H1 (cell line): ENCODE results near the gene LRP1. TPM values are rescaled to one million over a fixed set of nuclear protein-coding genes. Genes with fewer than 3 reads are reported as not detected.

Source experiments
- CTCF ChIA-PET: fragments of 300-600 bp; sonication (Branson Sonifier 250); formaldehyde crosslinking; loops from one replicate; lab custom pipeline; 2021; ENCODE audit not compliant: partially characterized antibody; lab: Charles Lee
- POLR2A ChIA-PET: fragments of 300-600 bp; sonication (Branson Sonifier 250); formaldehyde crosslinking; loops from one replicate; lab custom pipeline; 2021; ENCODE audit warnings: inconsistent platforms; ENCODE audit not compliant: partially characterized antibody; lab: Charles Lee
- DNase-seq, 2 experiments: peaks; one replicate each; pipeline versions ENCODE4 v3.0.0 to v3.0.0-alpha.2; 2010 to 2022; ENCODE audit warnings: low spot score in 2 of 2, low read depth in 1 of 2, mixed read lengths in 1 of 2
- FAIRE-seq: peaks from 2 replicates; lab custom pipeline; 2011; peaks lifted over from hg19 to GRCh38; lab: Jason Lieb, UNC
- H2AFZ ChIP-seq: 2 replicates; pipeline ENCODE4 v1.8.1; 2012; ENCODE audit warnings: low read length, inconsistent platforms
- H2AK5ac ChIP-seq: 2 replicates; pipeline ENCODE4 v1.6.1; 2013; ENCODE audit warnings: low read depth, low read length
- H2BK120ac ChIP-seq: replicated peaks from 2 replicates; pipeline ENCODE3; 2013; ENCODE audit warnings: low read depth, low read length, inconsistent platforms
- H2BK12ac ChIP-seq: 2 replicates; pipeline ENCODE4 v1.6.1; 2013; ENCODE audit warnings: low read depth, low read length
- H2BK15ac ChIP-seq: 2 replicates; pipeline ENCODE4 v1.6.1; 2013; ENCODE audit warnings: low read length
- H2BK20ac ChIP-seq: 2 replicates; pipeline ENCODE4 v1.6.1; 2013; ENCODE audit warnings: low read length
- H2BK5ac ChIP-seq: 2 replicates; pipeline ENCODE4 v1.6.1; 2013; ENCODE audit warnings: low read depth, low read length
- H3K14ac ChIP-seq: 2 replicates; pipeline ENCODE4 v1.6.1; 2013; ENCODE audit warnings: inconsistent platforms; ENCODE audit not compliant: insufficient read length
- H3K18ac ChIP-seq: 2 replicates; pipeline ENCODE4 v1.6.1; 2013; ENCODE audit warnings: low read length; ENCODE audit errors: extremely low read depth
- H3K23ac ChIP-seq: 2 replicates; pipeline ENCODE4 v1.6.1; 2013; ENCODE audit warnings: inconsistent platforms; ENCODE audit not compliant: insufficient read length
- H3K23me2 ChIP-seq: 2 replicates; pipeline ENCODE4 v1.6.1; 2013; ENCODE audit warnings: low read depth, low read length
- H3K27ac ChIP-seq: 2 replicates; pipeline ENCODE4 v1.6.1; 2011; ENCODE audit warnings: low read depth, low read length, inconsistent platforms
- H3K27me3 ChIP-seq, 4 experiments: replicated peaks in 1 of 4; 1 replicate in 1 of 4; 2 replicates in 3 of 4; pipeline versions ENCODE4 v1.6.1 to v1.8.1; 2011 to 2013; ENCODE audit warnings: low read length in 3 of 4, mild to moderate bottlenecking in 3 of 4, inconsistent platforms in 2 of 4, mixed read lengths in 2 of 4, moderate library complexity in 1 of 4; ENCODE audit not compliant: control insufficient read depth in 3 of 4, insufficient read depth in 3 of 4; ENCODE audit errors: extremely low read depth in 1 of 4
- H3K36me3 ChIP-seq, 4 experiments: 2 replicates each; pipeline versions ENCODE4 v1.6.1 to v1.8.1; 2011 to 2013; ENCODE audit warnings: mild to moderate bottlenecking in 4 of 4, low read length in 3 of 4, moderate library complexity in 2 of 4, control low read depth in 1 of 4, inconsistent platforms in 1 of 4; ENCODE audit not compliant: insufficient read depth in 4 of 4, control insufficient read depth in 2 of 4
- H3K4ac ChIP-seq: replicated peaks from 2 replicates; pipeline ENCODE3; 2013; ENCODE audit warnings: low read length, low read depth, mixed read lengths, inconsistent platforms; ENCODE audit not compliant: insufficient read length
- H3K4me1 ChIP-seq, 4 experiments: replicated peaks in 1 of 4; 1 replicate in 1 of 4; 2 replicates in 3 of 4; pipeline versions ENCODE4 v1.6.1 to v1.8.1; 2011 to 2013; ENCODE audit warnings: low read length in 3 of 4, inconsistent platforms in 2 of 4, mixed read lengths in 1 of 4; ENCODE audit not compliant: insufficient read depth in 4 of 4, control insufficient read depth in 3 of 4
- H3K4me2 ChIP-seq, 2 experiments: 2 replicates each; pipeline versions ENCODE4 v1.6.1 to v1.8.1; 2011 to 2013; ENCODE audit warnings: low read depth in 2 of 2, low read length in 2 of 2, control low read depth in 1 of 2, inconsistent platforms in 1 of 2, mild to moderate bottlenecking in 1 of 2; ENCODE audit not compliant: insufficient read depth in 1 of 2
- H3K4me3 ChIP-seq, 4 experiments: fragments of 200-600, 300-600 bp in 1 of 4; sonication (generic), shearing (Covaris generic), sonication (Bioruptor Twin) in 1 of 4; 2 replicates each; pipeline versions ENCODE4 v1.5.1 to v1.8.1; 2011 to 2016; ENCODE audit warnings: low read length in 4 of 4, low read depth in 3 of 4, control low read depth in 2 of 4, inconsistent platforms in 2 of 4, mild to moderate bottlenecking in 2 of 4, mixed read lengths in 1 of 4, moderate library complexity in 1 of 4; ENCODE audit not compliant: insufficient read depth in 2 of 4; ENCODE audit errors: extremely low read depth in 1 of 4
- H3K56ac ChIP-seq: replicated peaks from 2 replicates; pipeline ENCODE3; 2013; ENCODE audit warnings: low read depth, mild to moderate bottlenecking, mixed read lengths, low read length, inconsistent platforms; ENCODE audit not compliant: insufficient read length
- H3K79me1 ChIP-seq: 2 replicates; pipeline ENCODE4 v1.6.1; 2013; ENCODE audit warnings: low read depth, low read length, control low read depth
- H3K79me2 ChIP-seq, 2 experiments: 2 replicates each; pipeline versions ENCODE4 v1.6.1 to v1.8.1; 2012 to 2013; ENCODE audit warnings: low read length in 2 of 2, mild to moderate bottlenecking in 2 of 2, inconsistent platforms in 1 of 2; ENCODE audit not compliant: insufficient read depth in 2 of 2, control insufficient read depth in 1 of 2
- H3K9ac ChIP-seq, 4 experiments: replicated peaks in 1 of 4; 1 replicate in 1 of 4; 2 replicates in 3 of 4; pipeline versions ENCODE4 v1.6.1 to v1.8.1; 2011 to 2013; ENCODE audit warnings: low read depth in 3 of 4, low read length in 3 of 4, control low read depth in 2 of 4, mild to moderate bottlenecking in 2 of 4, moderate library complexity in 2 of 4, inconsistent platforms in 1 of 4; ENCODE audit errors: extremely low read depth in 1 of 4
- H3K9me3 ChIP-seq, 2 experiments: 2 replicates each; pipeline versions ENCODE4 v1.6.1 to v1.8.1; 2012 to 2013; ENCODE audit warnings: mild to moderate bottlenecking in 2 of 2, moderate library complexity in 2 of 2, control low read depth in 1 of 2, inconsistent platforms in 1 of 2, low read depth in 1 of 2, low read length in 1 of 2, mixed read lengths in 1 of 2; ENCODE audit not compliant: insufficient read depth in 2 of 2
- H4K20me1 ChIP-seq, 2 experiments: replicated peaks in 1 of 2; 2 replicates each; pipeline versions ENCODE3 to v1.8.1; 2011 to 2013; ENCODE audit warnings: inconsistent platforms in 2 of 2, low read length in 2 of 2, mild to moderate bottlenecking in 1 of 2; ENCODE audit not compliant: insufficient read depth in 2 of 2, control insufficient read depth in 1 of 2
- H4K5ac ChIP-seq: 2 replicates; pipeline ENCODE4 v1.6.1; 2013; ENCODE audit warnings: low read length, low read depth, mixed read lengths, inconsistent platforms; ENCODE audit not compliant: insufficient read length
- H4K8ac ChIP-seq: 2 replicates; pipeline ENCODE4 v1.8.0; 2013; ENCODE audit warnings: mild to moderate bottlenecking, moderate library complexity, low read length, inconsistent platforms; ENCODE audit not compliant: insufficient read depth; ENCODE audit errors: extremely low read depth
- H4K91ac ChIP-seq: replicated peaks from 2 replicates; pipeline ENCODE3; 2013; ENCODE audit warnings: low read length, mixed read lengths, inconsistent platforms; ENCODE audit not compliant: insufficient read length
- SIN3A ChIP-seq, 2 experiments: IDR thresholded peaks in 1 of 2; conservative IDR thresholded peaks in 1 of 2; 2 replicates each; pipeline ENCODE4 v1.6.1; 2011 to 2012; ENCODE audit warnings: low read length in 2 of 2, improper control_type of control experiment in 1 of 2, low read depth in 1 of 2, mild to moderate bottlenecking in 1 of 2
- SIX5 ChIP-seq: IDR thresholded peaks from 2 replicates; pipeline ENCODE4 v1.6.1; 2011; ENCODE audit warnings: mild to moderate bottlenecking, low read depth, low read length
- WGBS, 2 experiments: shearing (Covaris generic) in 1 of 2; methylation state at CpG; one replicate each; pipeline versions ENCODE4 v1.1.6 to v1.1.7; 2013 to 2015; ENCODE audit warnings: low lambda C conversion rate in 2 of 2, mixed read lengths in 2 of 2, inconsistent platforms in 1 of 2, low coverage in 1 of 2, missing lambda C conversion rate in 1 of 2; ENCODE audit not compliant: insufficient replicate concordance in 2 of 2, insufficient coverage in 1 of 2, insufficient read length in 1 of 2; ENCODE audit errors: extremely low coverage in 1 of 2, missing lambda C conversion rate in 1 of 2; 5-methylcytosine and 5-hydroxymethylcytosine counted together
- polyA plus RNA-seq, 7 experiments: library from polyadenylated mRNA; depleted of rRNA in 3 of 7; stranded (reverse) in 5 of 7; unstranded in 2 of 7; fragments of >200 nt in 5 of 7; fragments of 200-250 nt in 2 of 7; gene quantifications; 1 replicate in 5 of 7; 2 replicates in 1 of 7; 4 replicates in 1 of 7; pipeline versions ENCODE4 v1.2.1 to v1.2.3, GENCODE V29; 2011 to 2013; ENCODE audit warnings: missing spikeins in 2 of 7, mixed read lengths in 2 of 7
- total RNA-seq: library from RNA; stranded (reverse); fragmentation: NEBNext Ultra II Directional; extraction: Animal tissue kit (Norgen Biotek cat#: 25700); gene quantifications from 2 replicates; pipeline ENCODE4 v1.2.1, GENCODE V29; 2021

The LRP1 gene
- total and polyA plus RNA-seq, 2 of the 8 experiments (the other 6 are each of a cell fraction or from before 2014, with no cell fraction given): 35.3 to 92.5 TPM

GRCh38 chr12:57229046-57229633, 100.9 kb downstream of the LRP1 start:
- Histone ChIP-seq H3K9ac (peak overlapping the region in 3 of 4 experiments; percentile 95 to 99 (median 97); a peak in 5 of 7 replicates), H3K27me3 (peaks cover 17 to 38% (median 33%) of the 10 kb centered on the region in 4 experiments)

More at GRCh38 chr12:57229046-57229633, 100.9 kb downstream of the LRP1 start:
- Histone ChIP-seq H3K4me1 (peaks cover 4 to 45% (median 23%) of the 10 kb centered on the region in 4 experiments), H4K8ac (no peak overlapping the region), H3K23ac (no peak overlapping the region), H3K27ac (no peak overlapping the region), H3K79me1 (peaks cover 11% of the 10 kb centered on the region), H2AK5ac (peak overlapping the region; percentile 40; the same call in 1 of the 2 replicates), H3K4me3 (peak overlapping the region; percentile 69 to 93 (median 81)), H3K23me2 (peaks cover 14% of the 10 kb centered on the region), H2BK120ac (no peak overlapping the region), H3K14ac (no peak overlapping the region), H3K4ac (no peak overlapping the region), H3K79me2 (peaks cover 6 to 15% of the 10 kb centered on the region in 2 experiments; a peak in 3 of 4 replicates), H3K18ac (no peak overlapping the region), H2BK20ac (no peak overlapping the region), H3K36me3 (peaks cover 28 to 37% (median 31%) of the 10 kb centered on the region in 4 experiments), H2BK15ac (no peak overlapping the region; the same call in 1 of the 2 replicates), H4K5ac (no peak overlapping the region), H3K9me3 (no peaks in the 10 kb centered on the region), H2BK12ac (no peak overlapping the region; the same call in 1 of the 2 replicates), H2BK5ac (peak overlapping the region; percentile 96; the same call in 1 of the 2 replicates), H2AFZ (no peak overlapping the region), H4K91ac (no peak overlapping the region), H4K20me1 (peaks cover 12 to 28% of the 10 kb centered on the region in 2 experiments), H3K56ac (no peak overlapping the region), H3K4me2 (peak overlapping the region; percentile 94 to 95)
- DNase-seq: no peak
- TF ChIP-seq SIX5: peak; percentile 80
- no peak for TF ChIP-seq SIN3A (conservative IDR thresholded peaks at IDR 0.05 in 1 of 2, IDR thresholded peaks at IDR 0.05 in 1 of 2; ENCODE audit: low read depth in 1 of 2, low read length in 2 of 2)
- ChIA-PET POLR2A (interaction anchor here (0.6 to 22.1 kb wide), 28 partner anchors 12 to 1125 kb away, joined by 3 to 852 read pairs (median 7); partner anchors contain the start of genes DCTN2, GLI1, INHBE and LRP1), CTCF (interaction anchor here (0.7 to 27.9 kb wide), 9 partner anchors 14 to 227 kb away, joined by 3 to 726 read pairs (median 3); partner anchors contain the start of genes INHBE, NXPH4 and STAC3)
- FAIRE-seq: no peak
- 24% methylated on average over 9 of the region's 9 CpGs; no CpG with 5 or more reads in 1 of the 2 experiments for WGBS, 2 experiments
